Stimulated activated CD8-positive, alpha-beta memory T cell treated with anti-CD3 and anti-CD28 coated beads, Interleukin-2, amount 100 ng/mL, for 1 hour (primary cell): ENCODE measurements around the gene WNT2.
"Not testable (repeated sequence)": the region's sequence is repeated elsewhere in the genome, so short reads cannot be mapped to it uniquely, and the experiment has no call there.

Experiments
- DNase-seq, 2 donors: peaks; one replicate each; pipeline ENCODE4 v3.0.0-alpha.2; 2020; ENCODE audit warnings: low read depth in 2 of 2

The WNT2 gene

GRCh38 chr7:117308891-117309290 lies 14.0 kb downstream of the WNT2 start:
- no peak for DNase-seq

DNA sequence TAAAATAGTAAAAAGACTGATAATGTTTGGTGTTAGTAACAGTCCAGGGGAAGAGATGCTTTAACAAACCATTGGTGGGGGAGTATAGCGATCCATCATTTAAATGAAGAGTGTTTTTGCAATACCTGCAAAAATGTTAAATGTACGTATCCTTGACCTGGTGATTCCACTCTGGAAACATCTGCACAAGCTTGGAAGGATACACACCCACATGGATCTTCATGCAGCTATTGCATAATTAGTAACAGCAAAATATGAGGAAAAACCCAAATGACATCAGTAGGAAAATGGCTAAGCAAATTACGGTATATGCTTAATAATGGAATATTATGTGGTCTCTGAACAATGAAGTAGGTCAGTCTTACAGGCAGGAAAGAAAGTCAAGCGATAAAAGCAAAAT lies 20.5 kb downstream of the WNT2 start:
- no peak for DNase-seq

- DNase-seq: not testable (repeated sequence)
Observed at GRCh38 chr7:117300506-117300905, 22.4 kb downstream of the WNT2 start.

DNA sequence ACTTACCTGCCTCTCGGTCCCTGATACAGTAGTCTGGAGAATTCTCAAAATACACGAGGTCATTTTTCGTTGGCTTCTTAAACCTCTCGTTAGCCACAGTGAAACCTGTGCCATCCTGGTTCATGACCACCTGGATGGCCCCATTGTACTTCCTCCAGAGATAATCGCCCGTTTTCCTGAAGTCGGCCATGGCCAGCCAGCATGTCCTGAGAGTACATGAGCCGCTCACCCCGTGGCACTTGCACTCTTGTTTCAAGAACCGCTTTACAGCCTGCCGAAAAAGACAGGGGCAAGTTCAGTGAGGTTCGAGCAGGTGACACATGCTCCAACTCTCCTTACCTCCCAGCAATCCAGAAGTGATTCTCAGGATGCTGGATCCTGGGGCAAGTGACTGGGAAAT lies 25.3 kb downstream of the WNT2 start:
- no peak for DNase-seq

GRCh38 chr7:117296066-117296465 lies 26.8 kb downstream of the WNT2 start:
- no peak for DNase-seq

GRCh38 chr7:117285826-117286225 lies 37.0 kb downstream of the WNT2 start:
- DNase-seq: no peak

DNA sequence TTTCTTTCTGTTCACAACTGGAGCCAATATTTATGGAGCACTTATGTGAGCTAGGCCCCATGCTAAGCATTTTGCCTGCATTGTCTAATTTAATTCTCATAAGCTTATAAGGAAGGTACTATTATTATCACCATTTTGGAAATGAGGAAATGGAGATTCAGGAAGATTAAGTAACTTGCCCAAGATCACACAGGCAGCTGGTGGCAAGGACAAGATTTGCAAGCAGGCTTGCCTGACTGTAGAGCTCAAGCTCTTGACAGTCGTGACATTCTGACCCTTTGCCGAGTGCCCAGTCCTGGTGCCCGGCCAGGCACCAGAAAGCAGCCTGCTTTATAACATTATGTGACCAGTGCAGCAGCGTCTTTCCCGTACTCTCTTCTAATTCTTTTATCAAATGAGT lies 38.2 kb downstream of the WNT2 start:
- no peak for DNase-seq

DNA sequence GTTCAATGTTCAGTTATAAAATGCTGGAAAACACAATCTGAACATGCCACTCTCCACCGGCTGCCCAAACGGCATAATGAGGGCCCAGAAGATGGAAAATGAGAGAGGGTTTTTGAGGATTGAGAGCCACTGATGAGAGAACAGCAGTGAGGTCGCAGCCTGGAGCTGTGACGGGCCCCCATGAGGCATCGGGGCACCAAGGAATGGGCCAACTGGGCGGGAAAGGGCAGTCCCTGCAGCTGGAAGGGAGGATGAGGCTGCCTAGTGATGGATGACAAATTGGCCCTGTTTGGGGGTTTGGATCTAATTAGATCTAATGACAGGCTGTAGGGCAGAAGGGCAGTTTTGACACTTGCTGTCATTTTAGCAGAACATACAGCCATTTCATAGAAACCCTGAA lies 39.1 kb downstream of the WNT2 start:
- DNase-seq: no peak

- DNase-seq: no peak
Observed at GRCh38 chr7:117283371-117283770, 39.5 kb downstream of the WNT2 start.

GRCh38 chr7:117282239-117282812 lies 40.5 kb downstream of the WNT2 start:
- no peak for DNase-seq

DNA sequence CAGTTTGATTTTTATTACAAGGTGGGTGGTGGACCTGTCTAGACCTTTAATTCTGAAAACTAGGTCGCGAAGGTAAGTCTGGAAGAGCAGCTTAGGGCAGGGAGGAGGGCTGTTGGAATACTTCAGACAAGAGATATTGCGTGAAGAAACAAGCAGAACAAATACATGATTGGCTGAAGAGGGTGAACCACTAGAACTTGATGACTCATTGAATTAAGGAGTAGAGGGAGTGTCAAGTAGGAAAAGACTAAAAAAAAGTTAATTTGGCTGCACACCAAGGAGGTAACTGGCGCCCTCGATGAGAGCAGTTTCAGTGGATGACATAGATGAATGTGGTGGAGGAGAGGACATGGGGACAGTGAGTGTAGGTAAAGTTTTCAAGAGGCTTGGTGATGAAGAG lies 41.3 kb downstream of the WNT2 start:
- no peak for DNase-seq

DNA sequence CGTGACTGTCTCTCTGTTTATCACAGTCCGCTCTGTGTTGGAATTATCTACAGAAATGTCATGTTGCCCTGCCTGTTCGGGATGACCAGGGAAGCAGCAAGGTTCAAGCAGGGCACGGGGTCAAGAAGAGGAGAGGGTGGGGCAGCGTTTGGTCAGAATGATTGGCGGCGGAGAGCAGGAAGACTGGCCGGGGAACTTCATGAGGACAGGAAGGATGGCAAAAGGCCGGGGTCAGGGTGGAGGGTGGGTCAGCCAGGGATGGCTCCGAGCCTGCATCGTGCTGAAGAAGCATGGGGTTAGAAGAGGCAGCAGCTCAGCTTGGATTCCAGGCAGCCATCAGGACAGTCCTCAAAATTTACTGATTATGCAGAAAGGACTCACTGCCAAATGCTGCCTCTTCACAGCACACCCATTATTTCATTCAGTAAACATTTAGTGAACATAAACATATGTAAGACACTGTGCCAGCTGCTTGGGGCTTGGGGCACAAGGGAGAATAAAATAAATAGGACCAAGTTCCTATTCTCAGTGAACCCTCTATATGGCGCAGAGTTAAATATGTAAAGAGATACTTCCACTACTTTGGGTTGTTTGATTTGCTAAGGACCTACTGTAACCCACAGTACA lies 42.8 kb downstream of the WNT2 start:
- no peak for DNase-seq

DNA sequence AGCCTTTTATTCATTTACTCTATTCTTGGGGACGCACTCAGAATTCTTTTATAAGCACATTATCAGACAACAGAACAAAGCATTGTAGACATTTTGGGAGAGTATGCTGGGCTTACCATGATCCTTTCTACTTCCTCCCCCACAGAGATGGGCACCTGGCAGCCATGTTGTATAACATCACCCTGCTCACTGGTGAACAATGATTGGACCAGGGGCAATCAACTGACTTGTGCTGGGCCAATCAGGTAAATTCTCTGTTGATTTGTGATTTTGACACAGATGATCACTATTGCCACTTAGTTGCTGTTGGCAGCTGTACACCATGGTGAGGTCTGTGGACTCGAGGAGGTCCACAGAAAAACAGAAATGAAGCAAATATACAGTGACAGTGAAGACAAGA lies 43.7 kb downstream of the WNT2 start:
- DNase-seq: no peak

DNA sequence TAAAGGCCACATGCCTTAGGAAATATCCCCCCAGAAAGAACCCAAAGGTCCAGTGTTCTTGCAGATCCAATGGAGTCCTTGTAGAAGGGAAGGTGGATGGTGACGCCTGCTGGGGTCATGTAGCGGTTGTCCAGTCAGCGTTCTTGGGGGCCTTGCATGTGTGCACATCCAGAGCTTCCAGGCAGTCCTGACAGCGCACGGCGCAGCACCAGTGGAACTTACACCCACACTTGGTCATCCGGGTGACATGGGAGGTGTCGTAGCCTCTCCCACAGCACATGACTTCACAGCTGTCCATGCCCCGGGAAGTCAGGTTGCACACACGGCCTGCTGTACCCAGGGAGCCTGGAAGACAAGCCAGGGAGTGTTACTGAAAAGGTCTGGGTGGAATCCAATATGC lies 44.8 kb downstream of the WNT2 start:
- no peak for DNase-seq

- no peak for DNase-seq
Observed at GRCh38 chr7:117277576-117277975, 45.3 kb downstream of the WNT2 start.

DNA sequence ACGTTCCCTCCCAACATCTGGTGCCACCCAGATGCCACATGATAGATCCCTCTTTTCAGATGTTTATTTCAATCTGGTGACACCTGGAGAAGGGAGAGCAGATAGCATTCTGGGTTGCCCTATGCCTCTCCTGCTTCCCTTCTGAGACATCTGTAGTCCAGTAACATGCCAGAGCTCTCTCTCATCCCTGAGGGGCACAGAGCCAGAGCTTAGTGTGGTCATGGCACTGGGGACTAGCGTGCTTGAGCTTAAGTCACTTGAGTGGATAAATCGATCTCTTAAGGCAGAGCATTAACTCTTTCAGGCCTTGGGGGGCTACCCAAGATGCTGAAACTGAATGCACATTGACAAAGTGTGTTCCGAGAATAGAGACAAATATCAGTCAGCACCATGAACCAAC lies 47.9 kb downstream of the WNT2 start:
- no peak for DNase-seq

- no peak for DNase-seq
Observed at GRCh38 chr7:117273814-117274225, 49.0 kb downstream of the WNT2 start.

DNA sequence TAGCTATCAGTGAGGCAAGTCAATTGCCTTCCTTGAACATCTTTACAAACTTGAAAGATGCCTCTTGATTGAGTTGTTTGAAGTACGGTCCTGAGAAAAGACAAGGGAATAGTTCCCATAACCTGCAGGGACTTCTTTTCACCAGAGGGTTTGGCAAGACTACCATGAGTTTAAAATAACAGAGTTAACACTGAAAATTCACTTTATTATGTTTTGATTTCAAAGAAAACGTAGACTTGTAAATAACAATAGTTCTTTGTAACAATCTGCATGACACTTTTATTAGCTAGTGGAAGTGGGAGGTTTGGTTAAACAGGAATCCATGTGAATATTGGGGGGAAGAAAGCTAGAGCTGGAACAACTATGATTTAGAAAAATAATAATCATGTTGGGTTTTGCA lies 49.5 kb downstream of the WNT2 start:
- DNase-seq: no peak

DNA sequence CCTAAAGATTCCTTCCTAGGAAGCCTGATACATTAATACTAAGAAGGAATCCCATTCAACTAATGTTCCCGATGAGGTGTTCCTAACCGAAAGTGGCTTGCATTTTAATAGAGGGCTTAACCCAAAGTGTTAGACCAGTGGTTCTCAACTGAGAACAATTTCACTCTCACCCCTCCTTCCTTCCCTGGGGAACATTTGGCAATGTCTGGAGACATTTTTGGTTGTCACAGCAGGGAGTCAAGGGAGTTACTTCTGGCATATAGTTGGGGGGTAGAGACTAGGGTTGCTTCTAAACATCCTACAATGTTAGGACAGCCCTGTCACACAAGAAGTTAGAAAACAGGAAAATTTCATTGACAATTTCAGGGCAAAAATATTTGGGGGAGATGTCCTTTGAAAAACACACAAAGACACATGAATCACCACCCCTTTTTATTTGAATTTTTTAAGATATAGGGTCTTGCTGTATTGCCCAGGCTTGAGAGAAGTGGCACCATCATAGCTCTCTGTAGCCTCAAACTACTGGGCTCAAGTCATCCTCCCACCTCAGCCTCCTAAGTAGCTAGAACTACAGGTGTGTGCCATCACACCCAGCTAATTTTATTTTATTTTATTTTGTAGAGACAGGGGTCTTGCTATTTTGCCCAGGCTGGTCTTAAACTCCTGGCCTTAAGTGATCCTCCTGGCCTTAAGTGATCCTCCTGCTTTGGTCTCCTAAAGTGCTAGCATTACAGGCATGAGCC lies 50.7 kb downstream of the WNT2 start:
- no peak for DNase-seq

GRCh38 chr7:117271566-117271965 lies 51.3 kb downstream of the WNT2 start:
- no peak for DNase-seq

GRCh38 chr7:117270371-117270770 lies 52.5 kb downstream of the WNT2 start:
- DNase-seq: no peak

DNA sequence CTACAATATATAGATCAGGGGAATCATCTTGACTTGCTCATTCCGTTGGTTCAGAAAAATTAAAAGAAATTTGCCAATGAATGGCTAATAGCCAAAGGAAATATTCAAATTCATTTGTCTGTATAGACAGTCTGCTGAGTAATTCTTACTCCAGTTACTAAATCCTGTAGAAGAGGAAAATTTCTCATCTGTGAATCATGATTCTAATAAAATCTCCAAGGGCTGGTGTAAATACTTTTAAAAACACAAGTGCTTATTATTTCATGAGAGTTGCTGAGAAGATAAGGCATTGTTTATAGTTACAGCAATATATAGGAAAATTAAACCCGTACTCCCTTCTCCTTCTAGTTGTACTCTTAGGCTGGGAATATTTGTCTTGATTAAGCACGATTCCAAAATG lies 53.0 kb downstream of the WNT2 start:
- no peak for DNase-seq

DNA sequence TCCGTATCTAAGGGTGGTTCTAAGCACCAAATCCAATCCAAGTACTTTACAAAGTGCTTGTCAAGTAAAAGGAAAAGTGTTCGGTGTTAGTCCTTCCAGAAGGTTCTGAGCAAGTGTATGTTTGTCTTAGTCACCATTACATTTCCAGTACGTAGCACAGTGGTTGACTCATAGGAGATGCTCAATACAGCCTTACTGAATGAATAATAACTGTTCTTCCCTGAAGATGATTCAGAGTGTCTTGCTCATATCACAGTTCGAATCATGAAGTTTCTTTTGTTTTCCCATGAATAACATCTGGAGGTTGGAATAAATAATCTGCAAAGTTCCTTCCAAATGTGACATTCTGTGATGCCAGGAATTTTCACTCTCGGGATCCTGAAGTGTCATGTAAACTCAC lies 53.4 kb downstream of the WNT2 start:
- DNase-seq: no peak
